ENCODE results near the gene RGS6. TPM values are rescaled to one million over a fixed set of nuclear protein-coding genes. Genes with fewer than 3 reads are reported as not detected.

RGS6 gene
- total and polyA plus RNA-seq, 5 donors from 2014 or later: 0.13 to 1.5 (median 0.69) TPM

GRCh38 chr14:71952381-71953363 is 20.4 kb downstream of the RGS6 start:
- H3K36me3 ChIP-seq (ENCODE audit: control insufficient read depth, insufficient read depth, low read length): no peaks in the 10 kb centered on the region
- ATAC-seq (ENCODE audit: low read depth in 2 of 2): no peak
- H3K9me3 Mint-ChIP-seq: peaks cover 0 to 8% (median 4%) of the 10 kb centered on the region in 7 donors
- no peaks in the 10 kb centered on the region for H3K36me3 Mint-ChIP-seq
- H3K4me1 Mint-ChIP-seq: no peaks in the 10 kb centered on the region
- H3K27ac Mint-ChIP-seq: no peak overlapping the region
- H3K4me3 Mint-ChIP-seq: no peak overlapping the region
- DNase-seq: no peak
- no peak overlapping the region for H3K27ac ChIP-seq (ENCODE audit: insufficient read depth, low read length, poor library complexity, severe bottlenecking)
- no peaks in the 10 kb centered on the region for H3K4me1 ChIP-seq (ENCODE audit: control insufficient read depth, insufficient read depth, low read length, poor library complexity, severe bottlenecking)
- peaks cover 7% of the 10 kb centered on the region for H3K27me3 ChIP-seq (ENCODE audit: control insufficient read depth, insufficient read depth, low read length)
- peaks cover 29% of the 10 kb centered on the region for H3K27me3 Mint-ChIP-seq
- H3K9me3 ChIP-seq (ENCODE audit: control insufficient read depth in 2 of 2, low read length in 2 of 2): no peaks in the 10 kb centered on the region
- H3K4me3 ChIP-seq (ENCODE audit: low read depth, low read length): no peak overlapping the region

DNA sequence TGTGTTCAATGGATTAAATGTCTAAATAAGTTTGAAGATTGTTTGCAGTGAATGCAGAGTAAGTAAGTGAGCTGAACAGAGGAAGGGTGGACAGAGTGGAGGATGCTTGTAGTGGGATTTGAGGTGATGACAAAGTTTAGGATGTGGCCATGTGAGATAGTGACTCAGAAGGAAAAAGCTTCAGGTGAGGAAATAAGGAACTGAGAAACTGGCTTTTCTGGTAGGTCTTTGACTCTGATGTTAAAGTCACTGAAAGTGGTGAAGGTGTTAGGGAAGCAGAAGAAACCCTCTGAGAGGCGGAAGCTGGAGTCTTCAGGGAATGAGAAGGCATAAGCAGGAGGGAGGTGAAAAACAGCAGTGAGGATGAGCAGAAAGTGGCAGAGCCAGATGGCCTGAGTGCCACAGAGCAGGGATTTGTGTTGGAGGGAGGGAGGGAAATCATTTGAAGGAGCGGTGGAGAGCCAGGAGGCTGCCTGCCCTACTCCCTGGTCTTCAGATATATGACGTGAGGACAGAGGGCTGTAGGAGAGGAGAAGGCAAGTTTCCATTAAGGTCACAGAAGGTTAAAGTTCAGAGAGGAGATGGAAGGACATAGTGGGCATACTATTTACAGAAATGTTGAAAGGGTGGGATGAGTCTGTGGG is 24.8 kb downstream of the RGS6 start:
- H3K27me3 ChIP-seq (ENCODE audit: control insufficient read depth, insufficient read depth, low read length): peaks cover 10% of the 10 kb centered on the region
- Mint-ChIP-seq H3K9me3 (peaks cover 0 to 6% (median 0%) of the 10 kb centered on the region in 7 donors), H3K4me3 (no peak overlapping the region), H3K27ac (no peak overlapping the region), H3K27me3 (peaks cover 25% of the 10 kb centered on the region), H3K4me1 (no peaks in the 10 kb centered on the region), H3K36me3 (no peaks in the 10 kb centered on the region)
- H3K27ac ChIP-seq (ENCODE audit: insufficient read depth, low read length, poor library complexity, severe bottlenecking): no peak overlapping the region
- DNase-seq (no peak), ATAC-seq (ENCODE audit: low read depth in 2 of 2) (no peak)
- no peaks in the 10 kb centered on the region for H3K9me3 ChIP-seq (ENCODE audit: control insufficient read depth in 2 of 2, low read length in 2 of 2)
- no peaks in the 10 kb centered on the region for H3K36me3 ChIP-seq (ENCODE audit: control insufficient read depth, insufficient read depth, low read length)
- H3K4me3 ChIP-seq (ENCODE audit: low read depth, low read length): no peak overlapping the region
- H3K4me1 ChIP-seq (ENCODE audit: control insufficient read depth, insufficient read depth, low read length, poor library complexity, severe bottlenecking): no peaks in the 10 kb centered on the region

DNA sequence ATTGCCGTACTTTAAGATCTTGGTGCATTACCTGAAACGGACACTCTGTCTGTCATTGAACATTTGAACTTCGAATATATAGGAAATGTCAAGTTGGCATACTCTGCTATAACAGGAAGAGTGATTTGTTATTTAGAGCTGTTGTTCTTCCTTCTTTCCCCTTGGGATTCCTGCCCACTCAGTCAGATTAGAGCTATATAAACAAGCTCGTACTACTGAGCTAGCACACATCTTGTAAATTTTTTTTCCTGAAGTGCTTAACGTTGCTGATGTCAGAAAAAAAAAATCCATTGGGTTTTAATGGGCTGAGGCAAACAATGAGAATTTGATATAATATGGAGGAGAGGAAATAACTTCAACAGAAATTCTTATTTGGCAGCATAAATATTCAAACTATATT is 26.8 kb downstream of the RGS6 start:
- Histone ChIP-seq H3K27ac (ENCODE audit: insufficient read depth, low read length, poor library complexity, severe bottlenecking) (no peak overlapping the region), H3K27me3 (ENCODE audit: control insufficient read depth, insufficient read depth, low read length) (peaks cover 11% of the 10 kb centered on the region), H3K9me3 (ENCODE audit: control insufficient read depth in 2 of 2, low read length in 2 of 2) (no peaks in the 10 kb centered on the region), H3K4me1 (ENCODE audit: control insufficient read depth, insufficient read depth, low read length, poor library complexity, severe bottlenecking) (no peaks in the 10 kb centered on the region), H3K36me3 (ENCODE audit: control insufficient read depth, insufficient read depth, low read length) (no peaks in the 10 kb centered on the region), H3K4me3 (ENCODE audit: low read depth, low read length) (no peak overlapping the region)
- peaks cover 0 to 6% (median 0%) of the 10 kb centered on the region in 7 donors for H3K9me3 Mint-ChIP-seq
- no peak overlapping the region for H3K4me3 Mint-ChIP-seq
- peaks cover 14% of the 10 kb centered on the region for H3K27me3 Mint-ChIP-seq
- H3K4me1 Mint-ChIP-seq: no peaks in the 10 kb centered on the region
- no peak for DNase-seq
- H3K36me3 Mint-ChIP-seq: no peaks in the 10 kb centered on the region
- no peak overlapping the region for H3K27ac Mint-ChIP-seq
- no peak for ATAC-seq (ENCODE audit: low read depth in 2 of 2)

DNA sequence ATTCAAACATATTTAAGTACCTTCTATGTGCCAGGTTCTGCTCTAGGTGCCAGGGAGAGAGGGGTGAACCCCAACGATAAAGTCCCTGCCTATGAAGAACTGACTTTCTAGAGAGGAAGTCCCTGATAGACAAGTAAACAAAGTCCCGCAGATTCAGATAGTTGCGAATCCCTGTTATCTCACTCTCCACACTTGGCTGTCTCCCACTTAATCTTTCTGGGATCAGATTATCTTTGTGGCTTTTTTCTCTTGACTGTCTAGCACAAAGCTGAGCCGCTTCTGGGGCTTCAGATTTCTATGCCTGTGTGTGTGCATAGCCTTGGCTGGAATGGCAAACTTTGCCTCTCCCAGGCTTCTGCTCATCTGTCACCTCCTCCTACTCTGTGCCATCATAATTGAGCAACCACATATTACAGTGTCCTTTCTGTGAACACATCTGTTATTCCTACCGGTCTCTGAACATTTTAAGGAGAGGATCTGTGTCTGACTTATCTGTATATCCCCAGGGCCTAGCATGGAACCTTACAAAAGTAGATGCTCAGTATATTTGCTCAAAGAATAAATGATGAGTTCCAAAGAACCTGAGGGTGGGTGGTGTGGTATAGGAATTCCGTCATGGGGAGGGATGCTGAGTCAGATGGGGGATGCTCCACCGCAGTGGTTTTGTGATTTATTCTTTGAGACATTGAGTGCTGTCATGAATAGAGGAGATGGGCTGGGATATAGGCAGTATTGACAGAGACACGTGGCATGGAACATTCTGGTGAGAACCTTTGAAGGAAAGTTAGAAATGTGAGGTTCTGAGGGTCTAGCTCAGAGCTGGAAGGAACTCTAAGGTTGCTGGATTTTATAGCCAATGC is 28.5 kb downstream of the RGS6 start:
- ATAC-seq (ENCODE audit: low read depth in 2 of 2) (no peak), DNase-seq (no peak)
- H3K4me1 Mint-ChIP-seq: no peaks in the 10 kb centered on the region
- H3K9me3 Mint-ChIP-seq: peaks cover 0 to 6% (median 0%) of the 10 kb centered on the region in 7 donors
- peaks cover 17% of the 10 kb centered on the region for H3K27me3 Mint-ChIP-seq
- no peaks in the 10 kb centered on the region for H3K36me3 Mint-ChIP-seq
- H3K4me3 Mint-ChIP-seq: no peak overlapping the region
- no peaks in the 10 kb centered on the region for H3K36me3 ChIP-seq (ENCODE audit: control insufficient read depth, insufficient read depth, low read length)
- no peaks in the 10 kb centered on the region for H3K4me1 ChIP-seq (ENCODE audit: control insufficient read depth, insufficient read depth, low read length, poor library complexity, severe bottlenecking)
- H3K27me3 ChIP-seq (ENCODE audit: control insufficient read depth, insufficient read depth, low read length): peaks cover 13% of the 10 kb centered on the region
- H3K4me3 ChIP-seq (ENCODE audit: low read depth, low read length): no peak overlapping the region
- H3K27ac ChIP-seq (ENCODE audit: insufficient read depth, low read length, poor library complexity, severe bottlenecking): no peak overlapping the region
- H3K27ac Mint-ChIP-seq: no peak overlapping the region
- no peaks in the 10 kb centered on the region for H3K9me3 ChIP-seq (ENCODE audit: control insufficient read depth in 2 of 2, low read length in 2 of 2)

DNA sequence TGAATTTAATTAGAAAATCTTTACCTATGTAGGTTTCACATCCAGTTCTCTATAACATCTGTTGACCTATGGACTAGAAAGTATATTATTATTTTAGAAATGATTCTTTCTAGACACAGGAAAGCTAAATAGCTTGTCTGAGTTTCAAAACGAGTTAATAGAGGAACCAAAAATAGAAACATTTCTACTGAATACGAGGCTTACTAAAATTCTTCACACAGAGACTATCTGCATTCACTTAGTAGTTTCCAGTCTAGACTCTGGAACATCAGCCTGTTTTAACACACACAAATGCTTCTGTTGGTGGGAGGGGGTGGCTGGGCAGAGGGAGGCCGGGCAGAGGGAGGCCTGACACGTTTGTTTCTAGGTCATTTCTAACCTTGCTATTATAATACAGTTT is 29.7 kb downstream of the RGS6 start:
- H3K9me3 Mint-ChIP-seq: peaks cover 0 to under 1% (median 0%) of the 10 kb centered on the region in 7 donors
- peaks cover 19% of the 10 kb centered on the region for H3K27me3 Mint-ChIP-seq
- Histone ChIP-seq H3K36me3 (ENCODE audit: control insufficient read depth, insufficient read depth, low read length) (no peaks in the 10 kb centered on the region), H3K4me3 (ENCODE audit: low read depth, low read length) (no peak overlapping the region), H3K9me3 (ENCODE audit: control insufficient read depth in 2 of 2, low read length in 2 of 2) (no peaks in the 10 kb centered on the region), H3K27ac (ENCODE audit: insufficient read depth, low read length, poor library complexity, severe bottlenecking) (no peak overlapping the region), H3K4me1 (ENCODE audit: control insufficient read depth, insufficient read depth, low read length, poor library complexity, severe bottlenecking) (no peaks in the 10 kb centered on the region), H3K27me3 (ENCODE audit: control insufficient read depth, insufficient read depth, low read length) (peaks cover 11% of the 10 kb centered on the region)
- no peak for DNase-seq
- no peaks in the 10 kb centered on the region for H3K4me1 Mint-ChIP-seq
- ATAC-seq (ENCODE audit: low read depth in 2 of 2): no peak
- H3K36me3 Mint-ChIP-seq: no peaks in the 10 kb centered on the region
- no peak overlapping the region for H3K4me3 Mint-ChIP-seq
- H3K27ac Mint-ChIP-seq: no peak overlapping the region

DNA sequence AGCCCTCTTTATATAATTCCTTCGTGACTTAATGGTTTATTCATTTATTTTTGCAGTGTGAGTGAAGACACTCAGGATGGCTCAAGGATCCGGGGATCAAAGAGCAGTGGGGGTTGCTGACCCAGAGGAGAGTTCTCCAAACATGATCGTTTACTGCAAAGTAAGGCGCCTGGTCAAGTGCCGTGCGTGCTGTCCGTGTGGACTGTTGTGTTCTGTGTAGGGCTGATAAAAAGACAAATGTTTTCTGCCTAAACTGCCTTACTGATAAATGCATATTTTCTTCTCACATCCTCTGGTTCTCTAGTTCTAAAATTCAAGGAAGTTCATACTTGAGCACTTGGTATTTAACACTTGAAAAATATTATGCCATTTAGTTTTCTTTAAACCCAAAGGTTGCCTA is 32.5 kb downstream of the RGS6 start:
- no peaks in the 10 kb centered on the region for H3K36me3 Mint-ChIP-seq
- Histone ChIP-seq H3K9me3 (ENCODE audit: control insufficient read depth in 2 of 2, low read length in 2 of 2) (peaks cover 0 to 3% of the 10 kb centered on the region in 2 experiments), H3K36me3 (ENCODE audit: control insufficient read depth, insufficient read depth, low read length) (no peaks in the 10 kb centered on the region), H3K4me3 (ENCODE audit: low read depth, low read length) (no peak overlapping the region), H3K27ac (ENCODE audit: insufficient read depth, low read length, poor library complexity, severe bottlenecking) (no peak overlapping the region), H3K27me3 (ENCODE audit: control insufficient read depth, insufficient read depth, low read length) (peaks cover 12% of the 10 kb centered on the region), H3K4me1 (ENCODE audit: control insufficient read depth, insufficient read depth, low read length, poor library complexity, severe bottlenecking) (no peaks in the 10 kb centered on the region)
- peaks cover 0 to 6% (median 0%) of the 10 kb centered on the region in 7 donors for H3K9me3 Mint-ChIP-seq
- ATAC-seq (ENCODE audit: low read depth in 2 of 2) (no peak), DNase-seq (no peak)
- no peak overlapping the region for H3K27ac Mint-ChIP-seq
- no peak overlapping the region for H3K4me3 Mint-ChIP-seq
- H3K27me3 Mint-ChIP-seq: peaks cover 16% of the 10 kb centered on the region
- no peaks in the 10 kb centered on the region for H3K4me1 Mint-ChIP-seq

DNA sequence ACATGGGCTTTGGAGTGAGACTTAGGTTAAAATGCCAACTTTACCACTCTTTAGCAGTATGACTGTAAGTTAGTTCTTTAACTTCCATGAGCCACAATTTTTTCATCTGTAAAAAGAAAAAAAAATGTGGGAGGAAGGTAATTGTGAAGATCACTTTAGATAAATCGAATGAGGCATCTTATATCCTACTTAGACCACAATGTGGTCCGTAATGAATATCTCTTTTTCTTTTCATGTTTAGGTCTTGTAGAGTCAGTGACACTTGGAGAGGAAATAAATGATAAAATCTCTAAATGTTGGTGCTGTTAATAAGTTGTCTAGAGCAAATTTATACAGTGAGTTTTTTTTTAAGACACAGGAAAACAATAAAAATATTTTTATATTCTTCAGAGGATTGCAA is 34.3 kb downstream of the RGS6 start:
- H3K9me3 ChIP-seq (ENCODE audit: control insufficient read depth in 2 of 2, low read length in 2 of 2): peaks cover 0 to 3% of the 10 kb centered on the region in 2 experiments
- no peaks in the 10 kb centered on the region for H3K4me1 ChIP-seq (ENCODE audit: control insufficient read depth, insufficient read depth, low read length, poor library complexity, severe bottlenecking)
- no peak for DNase-seq
- Mint-ChIP-seq H3K4me1 (no peaks in the 10 kb centered on the region), H3K4me3 (no peak overlapping the region), H3K9me3 (peaks cover 0 to 6% (median 0%) of the 10 kb centered on the region in 7 donors), H3K27me3 (peaks cover 12% of the 10 kb centered on the region), H3K36me3 (no peaks in the 10 kb centered on the region), H3K27ac (no peak overlapping the region)
- H3K27ac ChIP-seq (ENCODE audit: insufficient read depth, low read length, poor library complexity, severe bottlenecking): no peak overlapping the region
- no peaks in the 10 kb centered on the region for H3K36me3 ChIP-seq (ENCODE audit: control insufficient read depth, insufficient read depth, low read length)
- no peak for ATAC-seq (ENCODE audit: low read depth in 2 of 2)
- H3K4me3 ChIP-seq (ENCODE audit: low read depth, low read length): no peak overlapping the region
- H3K27me3 ChIP-seq (ENCODE audit: control insufficient read depth, insufficient read depth, low read length): peaks cover 8% of the 10 kb centered on the region
